Measurements from ENCODE around the gene ICAM4. TPM values are rescaled to one million over a fixed set of nuclear protein-coding genes. Genes with fewer than 3 reads are reported as not detected.

The ICAM4 gene
- total RNA-seq, 1 donor from 2014 or later: 0.20 TPM

GRCh38 chr19:10325732-10326131 lies 39.0 kb downstream of the ICAM4 start:
- FAIRE-seq: no peak
- Mint-ChIP-seq H3K36me3 (ENCODE audit: low read depth, unreplicated experiment) (peaks cover 15% of the 10 kb centered on the region), H3K27me3 (ENCODE audit: low read depth, unreplicated experiment) (no peaks in the 10 kb centered on the region), H3K9me3 (ENCODE audit: unreplicated experiment) (no peaks in the 10 kb centered on the region), H3K27ac (ENCODE audit: unreplicated experiment) (no peak overlapping the region), H3K4me1 (ENCODE audit: low read depth, unreplicated experiment) (no peaks in the 10 kb centered on the region), H3K4me3 (ENCODE audit: unreplicated experiment) (no peak overlapping the region)
- H3K4me2 ChIP-seq (ENCODE audit: low read length): no peak overlapping the region
- no peak for TF ChIP-seq CTCF (IDR thresholded peaks at IDR 0.05; ENCODE audit: insufficient read depth, low read depth, low read length)
- no peak for TF ChIP-seq EZH2 (IDR thresholded peaks at IDR 0.05; ENCODE audit: insufficient read depth, low read length)
- H4K20me1 ChIP-seq (ENCODE audit: insufficient read depth, low read length): peaks cover 53% of the 10 kb centered on the region
- H3K9ac ChIP-seq (ENCODE audit: low read length): no peak overlapping the region
- no peaks in the 10 kb centered on the region for H3K27me3 ChIP-seq (ENCODE audit: insufficient read depth, low read length)
- no peak overlapping the region for H3K4me3 ChIP-seq (ENCODE audit: insufficient read depth, low read depth, low read length)
- DNase-seq (ENCODE audit: low read depth): no peak
- no peak overlapping the region for H2AFZ ChIP-seq (ENCODE audit: low read depth, low read length)
- H3K79me2 ChIP-seq (ENCODE audit: insufficient read depth, low read length): peaks cover 31% of the 10 kb centered on the region
- H3K9me3 ChIP-seq (ENCODE audit: insufficient read depth, low read depth, low read length): no peaks in the 10 kb centered on the region
- no peaks in the 10 kb centered on the region for H3K4me1 ChIP-seq (ENCODE audit: insufficient read depth, low read length)
- H3K36me3 ChIP-seq (ENCODE audit: insufficient read depth, low read length): peaks cover 31% of the 10 kb centered on the region
- no peak overlapping the region for H3K27ac ChIP-seq (ENCODE audit: low read depth, low read length)

GRCh38 chr19:10327793-10328192 lies 41.0 kb downstream of the ICAM4 start:
- H3K27me3 Mint-ChIP-seq (ENCODE audit: low read depth, unreplicated experiment): no peaks in the 10 kb centered on the region
- no peak overlapping the region for H3K9ac ChIP-seq (ENCODE audit: low read length)
- peaks cover 2% of the 10 kb centered on the region for H3K4me1 Mint-ChIP-seq (ENCODE audit: low read depth, unreplicated experiment)
- no peak overlapping the region for H3K4me2 ChIP-seq (ENCODE audit: low read length)
- peaks cover 25% of the 10 kb centered on the region for H3K36me3 ChIP-seq (ENCODE audit: insufficient read depth, low read length)
- H4K20me1 ChIP-seq (ENCODE audit: insufficient read depth, low read length): peaks cover 63% of the 10 kb centered on the region
- H3K79me2 ChIP-seq (ENCODE audit: insufficient read depth, low read length): peaks cover 49% of the 10 kb centered on the region
- no peak for TF ChIP-seq EZH2 (IDR thresholded peaks at IDR 0.05; ENCODE audit: insufficient read depth, low read length)
- TF ChIP-seq CTCF (IDR thresholded peaks at IDR 0.05; ENCODE audit: insufficient read depth, low read depth, low read length): no peak
- H3K27ac Mint-ChIP-seq (ENCODE audit: unreplicated experiment): no peak overlapping the region
- H3K4me1 ChIP-seq (ENCODE audit: insufficient read depth, low read length): peaks cover 4% of the 10 kb centered on the region
- no peak overlapping the region for H3K27ac ChIP-seq (ENCODE audit: low read depth, low read length)
- H3K9me3 Mint-ChIP-seq (ENCODE audit: unreplicated experiment): no peaks in the 10 kb centered on the region
- FAIRE-seq (no peak), DNase-seq (ENCODE audit: low read depth) (no peak)
- no peaks in the 10 kb centered on the region for H3K27me3 ChIP-seq (ENCODE audit: insufficient read depth, low read length)
- H3K36me3 Mint-ChIP-seq (ENCODE audit: low read depth, unreplicated experiment): peaks cover 13% of the 10 kb centered on the region
- no peak overlapping the region for H3K4me3 Mint-ChIP-seq (ENCODE audit: unreplicated experiment)
- H3K4me3 ChIP-seq (ENCODE audit: insufficient read depth, low read depth, low read length): no peak overlapping the region
- no peaks in the 10 kb centered on the region for H3K9me3 ChIP-seq (ENCODE audit: insufficient read depth, low read depth, low read length)
- H2AFZ ChIP-seq (ENCODE audit: low read depth, low read length): no peak overlapping the region

- Histone ChIP-seq H3K27ac (ENCODE audit: low read depth, low read length) (no peak overlapping the region), H3K4me2 (ENCODE audit: low read length) (no peak overlapping the region), H2AFZ (ENCODE audit: low read depth, low read length) (no peak overlapping the region), H3K4me1 (ENCODE audit: insufficient read depth, low read length) (peaks cover 6% of the 10 kb centered on the region), H3K79me2 (ENCODE audit: insufficient read depth, low read length) (peaks cover 52% of the 10 kb centered on the region), H3K9me3 (ENCODE audit: insufficient read depth, low read depth, low read length) (no peaks in the 10 kb centered on the region), H4K20me1 (ENCODE audit: insufficient read depth, low read length) (peaks cover 56% of the 10 kb centered on the region), H3K27me3 (ENCODE audit: insufficient read depth, low read length) (no peaks in the 10 kb centered on the region), H3K36me3 (ENCODE audit: insufficient read depth, low read length) (peaks cover 25% of the 10 kb centered on the region), H3K4me3 (ENCODE audit: insufficient read depth, low read depth, low read length) (no peak overlapping the region), H3K9ac (ENCODE audit: low read length) (no peak overlapping the region)
- H3K36me3 Mint-ChIP-seq (ENCODE audit: low read depth, unreplicated experiment): peaks cover 9% of the 10 kb centered on the region
- H3K27ac Mint-ChIP-seq (ENCODE audit: unreplicated experiment): no peak overlapping the region
- FAIRE-seq: no peak
- no peaks in the 10 kb centered on the region for H3K27me3 Mint-ChIP-seq (ENCODE audit: low read depth, unreplicated experiment)
- no peak overlapping the region for H3K4me3 Mint-ChIP-seq (ENCODE audit: unreplicated experiment)
- DNase-seq (ENCODE audit: low read depth): no peak
- TF ChIP-seq EZH2 (IDR thresholded peaks at IDR 0.05; ENCODE audit: insufficient read depth, low read length) (no peak), CTCF (IDR thresholded peaks at IDR 0.05; ENCODE audit: insufficient read depth, low read depth, low read length) (no peak)
- H3K9me3 Mint-ChIP-seq (ENCODE audit: unreplicated experiment): no peaks in the 10 kb centered on the region
- H3K4me1 Mint-ChIP-seq (ENCODE audit: low read depth, unreplicated experiment): peaks cover 2% of the 10 kb centered on the region
Measured at GRCh38 chr19:10328558-10329429, 42.0 kb downstream of the ICAM4 start.

Data from astrocyte (in vitro differentiated cells and primary cell).